SK-N-SH (cell line): Measurements from ENCODE around the gene CYP2C19. TPM values are rescaled to one million over a fixed set of nuclear protein-coding genes. Genes with fewer than 3 reads are reported as not detected.

Experiments
- FOXJ3 ChIP-seq: sonication (generic); formaldehyde crosslinking; IDR thresholded peaks from 2 replicates; pipeline ENCODE4 v1.5.1; 2020; ENCODE audit warnings: mild to moderate bottlenecking, missing genetic modification reagents
- FOXM1 ChIP-seq: IDR thresholded peaks from 2 replicates; pipeline ENCODE4 v1.4.0; 2012; ENCODE audit warnings: low read depth, mild to moderate bottlenecking
- GATA2 ChIP-seq: sonication (generic); formaldehyde crosslinking; IDR thresholded peaks from 2 replicates; pipeline ENCODE4 v1.5.0; 2020; ENCODE audit warnings: mild to moderate bottlenecking, missing genetic modification reagents
- MEF2A ChIP-seq: IDR thresholded peaks from 2 replicates; pipeline ENCODE4 v1.4.0; 2012; ENCODE audit warnings: low read depth, borderline replicate concordance
- MXI1 ChIP-seq: IDR thresholded peaks from 2 replicates; pipeline ENCODE4 v1.6.1; 2012; ENCODE audit warnings: mild to moderate bottlenecking, low read depth, low read length, improper control_type of control experiment
- POLR2AphosphoS5 ChIP-seq: IDR thresholded peaks from 2 replicates; pipeline ENCODE4 v1.6.1; 2012; ENCODE audit warnings: low read depth, low read length
- RFX5 ChIP-seq: IDR thresholded peaks from 2 replicates; pipeline ENCODE4 v1.6.1; 2012; ENCODE audit warnings: mild to moderate bottlenecking, improper control_type of control experiment, low read length
- SIN3A ChIP-seq: IDR thresholded peaks from 2 replicates; pipeline ENCODE4 v1.6.1; 2012; ENCODE audit warnings: low read depth, mild to moderate bottlenecking, low read length, moderate library complexity, borderline replicate concordance
- SMC3 ChIP-seq: IDR thresholded peaks from 2 replicates; pipeline ENCODE4 v1.6.1; 2012; ENCODE audit warnings: low read depth, low read length, improper control_type of control experiment
- polyA plus RNA-seq, 3 experiments: library from polyadenylated mRNA; depleted of rRNA; stranded (reverse); fragments of >200 nt; gene quantifications; 2 replicates each; pipeline ENCODE4 v1.2.3, GENCODE V29; 2012
- TF ChIP-seq, protein P1 (sequence below): fragments of 150-350 bp; IDR thresholded peaks from 2 replicates; pipeline ENCODE4 v1.6.1; 2016; ENCODE audit warnings: mild to moderate bottlenecking, low read depth, low read length
- TF ChIP-seq, protein P2 (sequence below): fragments of 200-600 bp; sonication (generic); IDR thresholded peaks from 2 replicates; pipeline ENCODE4 v1.6.1; 2017; ENCODE audit warnings: antibody characterized with exemption, mild to moderate bottlenecking, moderate library complexity
- TF ChIP-seq, protein P3 (sequence below): IDR thresholded peaks from 2 replicates; pipeline ENCODE4 v1.4.0; 2012; ENCODE audit warnings: low read depth, borderline replicate concordance

CYP2C19 gene
- polyA plus RNA-seq, 1 of the 3 experiments (the other 2 are of a cell fraction), result not detected

DNA sequence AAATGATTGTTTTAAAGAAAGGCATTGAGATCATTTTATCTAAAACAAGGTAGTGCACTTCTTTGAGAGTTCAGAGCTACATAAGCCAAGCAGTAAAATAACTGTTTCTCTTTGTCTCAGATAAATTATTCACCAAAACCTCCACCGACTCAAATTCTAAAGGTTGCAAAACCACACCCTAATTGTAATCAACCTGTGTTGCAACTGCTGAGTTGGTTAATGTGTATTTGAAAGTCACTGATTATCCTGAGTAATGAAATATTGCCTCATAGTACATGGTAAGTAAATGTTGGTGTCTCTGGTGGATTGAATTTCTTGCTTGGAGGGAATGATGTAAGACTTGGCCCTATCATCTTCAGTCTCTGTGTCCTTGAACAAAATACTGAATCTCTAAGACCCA lies 140.1 kb downstream of the CYP2C19 start (continued):
- TF ChIP-seq SMC3 (no peak), FOXJ3 (CRISPR knock-in tag) (no peak), FOXM1 (no peak), POLR2AphosphoS5 (no peak), MXI1 (no peak), SIN3A (no peak), GATA2 (CRISPR knock-in tag) (no peak), RFX5 (no peak), MEF2A (no peak)
- TF ChIP-seq, protein P1, sequence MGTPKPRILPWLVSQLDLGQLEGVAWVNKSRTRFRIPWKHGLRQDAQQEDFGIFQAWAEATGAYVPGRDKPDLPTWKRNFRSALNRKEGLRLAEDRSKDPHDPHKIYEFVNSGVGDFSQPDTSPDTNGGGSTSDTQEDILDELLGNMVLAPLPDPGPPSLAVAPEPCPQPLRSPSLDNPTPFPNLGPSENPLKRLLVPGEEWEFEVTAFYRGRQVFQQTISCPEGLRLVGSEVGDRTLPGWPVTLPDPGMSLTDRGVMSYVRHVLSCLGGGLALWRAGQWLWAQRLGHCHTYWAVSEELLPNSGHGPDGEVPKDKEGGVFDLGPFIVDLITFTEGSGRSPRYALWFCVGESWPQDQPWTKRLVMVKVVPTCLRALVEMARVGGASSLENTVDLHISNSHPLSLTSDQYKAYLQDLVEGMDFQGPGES, result no peak
- TF ChIP-seq, protein P2, sequence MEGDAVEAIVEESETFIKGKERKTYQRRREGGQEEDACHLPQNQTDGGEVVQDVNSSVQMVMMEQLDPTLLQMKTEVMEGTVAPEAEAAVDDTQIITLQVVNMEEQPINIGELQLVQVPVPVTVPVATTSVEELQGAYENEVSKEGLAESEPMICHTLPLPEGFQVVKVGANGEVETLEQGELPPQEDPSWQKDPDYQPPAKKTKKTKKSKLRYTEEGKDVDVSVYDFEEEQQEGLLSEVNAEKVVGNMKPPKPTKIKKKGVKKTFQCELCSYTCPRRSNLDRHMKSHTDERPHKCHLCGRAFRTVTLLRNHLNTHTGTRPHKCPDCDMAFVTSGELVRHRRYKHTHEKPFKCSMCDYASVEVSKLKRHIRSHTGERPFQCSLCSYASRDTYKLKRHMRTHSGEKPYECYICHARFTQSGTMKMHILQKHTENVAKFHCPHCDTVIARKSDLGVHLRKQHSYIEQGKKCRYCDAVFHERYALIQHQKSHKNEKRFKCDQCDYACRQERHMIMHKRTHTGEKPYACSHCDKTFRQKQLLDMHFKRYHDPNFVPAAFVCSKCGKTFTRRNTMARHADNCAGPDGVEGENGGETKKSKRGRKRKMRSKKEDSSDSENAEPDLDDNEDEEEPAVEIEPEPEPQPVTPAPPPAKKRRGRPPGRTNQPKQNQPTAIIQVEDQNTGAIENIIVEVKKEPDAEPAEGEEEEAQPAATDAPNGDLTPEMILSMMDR, result no peak
- TF ChIP-seq, protein P3, sequence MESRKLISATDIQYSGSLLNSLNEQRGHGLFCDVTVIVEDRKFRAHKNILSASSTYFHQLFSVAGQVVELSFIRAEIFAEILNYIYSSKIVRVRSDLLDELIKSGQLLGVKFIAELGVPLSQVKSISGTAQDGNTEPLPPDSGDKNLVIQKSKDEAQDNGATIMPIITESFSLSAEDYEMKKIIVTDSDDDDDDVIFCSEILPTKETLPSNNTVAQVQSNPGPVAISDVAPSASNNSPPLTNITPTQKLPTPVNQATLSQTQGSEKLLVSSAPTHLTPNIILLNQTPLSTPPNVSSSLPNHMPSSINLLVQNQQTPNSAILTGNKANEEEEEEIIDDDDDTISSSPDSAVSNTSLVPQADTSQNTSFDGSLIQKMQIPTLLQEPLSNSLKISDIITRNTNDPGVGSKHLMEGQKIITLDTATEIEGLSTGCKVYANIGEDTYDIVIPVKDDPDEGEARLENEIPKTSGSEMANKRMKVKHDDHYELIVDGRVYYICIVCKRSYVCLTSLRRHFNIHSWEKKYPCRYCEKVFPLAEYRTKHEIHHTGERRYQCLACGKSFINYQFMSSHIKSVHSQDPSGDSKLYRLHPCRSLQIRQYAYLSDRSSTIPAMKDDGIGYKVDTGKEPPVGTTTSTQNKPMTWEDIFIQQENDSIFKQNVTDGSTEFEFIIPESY, result no peak

Other genes with a start within 250 kb of the CYP2C19 start
- gene HELLS, start 216.9 kb upstream of the CYP2C19 start, polyA plus RNA-seq (2012; rRNA removed), result 13.5 and 17.3 TPM in 2 replicates
- gene CYP2C18, start 79.0 kb upstream of the CYP2C19 start, polyA plus RNA-seq (2012; rRNA removed), result not detected in 2 replicates
- gene CYP2C9, start 176.0 kb downstream of the CYP2C19 start, polyA plus RNA-seq (2012; rRNA removed), result not detected in 2 replicates